T-helper 1 cell (primary cell): ENCODE results near the gene ESAM.
"Not testable (repeated sequence)": the region's sequence is repeated elsewhere in the genome, so short reads cannot be mapped to it uniquely, and the experiment has no call there.

Experiments used
- DNase-seq, 5 donors: peaks; one replicate each; pipeline ENCODE4 v3.0.0-alpha.2; 2012 to 2020

Gene ESAM

GRCh38 chr11:124776865-124777645, 15.0 kb upstream of the ESAM start:
- no peak for DNase-seq

- DNase-seq = not testable (repeated sequence)
Observed at GRCh38 chr11:124770959-124771358, 8.9 kb upstream of the ESAM start.

- DNase-seq = no peak
Observed at GRCh38 chr11:124769806-124770774, 8.0 kb upstream of the ESAM start.

- no peak for DNase-seq
Observed at GRCh38 chr11:124768914-124769313, 6.8 kb upstream of the ESAM start.

- DNase-seq = no peak
Observed at GRCh38 chr11:124766156-124766555, 4.1 kb upstream of the ESAM start.

- DNase-seq = peak; percentile 63 to 86 (median 74)
Observed at GRCh38 chr11:124763156-124763947, 1.3 kb upstream of the ESAM start.

GRCh38 chr11:124762624-124763155, 600 bp upstream of the ESAM start:
- DNase-seq = no peak

- no peak for DNase-seq
Observed at GRCh38 chr11:124761301-124762104, 587 bp downstream of the ESAM start.

- no peak for DNase-seq
Observed at GRCh38 chr11:124760806-124761205, 1.3 kb downstream of the ESAM start.

- no peak for DNase-seq
Observed at GRCh38 chr11:124760205-124760652, 1.9 kb downstream of the ESAM start.

GRCh38 chr11:124759266-124760204, 2.6 kb downstream of the ESAM start:
- no peak for DNase-seq

GRCh38 chr11:124758355-124759265, 3.5 kb downstream of the ESAM start:
- peak in 4 of 5 donors; percentile 48 to 64 (median 60) for DNase-seq

GRCh38 chr11:124757320-124757719, 4.8 kb downstream of the ESAM start:
- no peak for DNase-seq

- DNase-seq = no peak
Observed at GRCh38 chr11:124756753-124757227, 5.3 kb downstream of the ESAM start.

- no peak for DNase-seq
Observed at GRCh38 chr11:124756033-124756752, 5.9 kb downstream of the ESAM start.

GRCh38 chr11:124754710-124755109, 7.4 kb downstream of the ESAM start:
- DNase-seq = no peak

GRCh38 chr11:124754309-124754708, 7.8 kb downstream of the ESAM start:
- DNase-seq = no peak

GRCh38 chr11:124753624-124754023, 8.5 kb downstream of the ESAM start:
- DNase-seq = no peak
